ENCODE results near the gene SLC35F3.

SLC35F3 gene

DNA sequence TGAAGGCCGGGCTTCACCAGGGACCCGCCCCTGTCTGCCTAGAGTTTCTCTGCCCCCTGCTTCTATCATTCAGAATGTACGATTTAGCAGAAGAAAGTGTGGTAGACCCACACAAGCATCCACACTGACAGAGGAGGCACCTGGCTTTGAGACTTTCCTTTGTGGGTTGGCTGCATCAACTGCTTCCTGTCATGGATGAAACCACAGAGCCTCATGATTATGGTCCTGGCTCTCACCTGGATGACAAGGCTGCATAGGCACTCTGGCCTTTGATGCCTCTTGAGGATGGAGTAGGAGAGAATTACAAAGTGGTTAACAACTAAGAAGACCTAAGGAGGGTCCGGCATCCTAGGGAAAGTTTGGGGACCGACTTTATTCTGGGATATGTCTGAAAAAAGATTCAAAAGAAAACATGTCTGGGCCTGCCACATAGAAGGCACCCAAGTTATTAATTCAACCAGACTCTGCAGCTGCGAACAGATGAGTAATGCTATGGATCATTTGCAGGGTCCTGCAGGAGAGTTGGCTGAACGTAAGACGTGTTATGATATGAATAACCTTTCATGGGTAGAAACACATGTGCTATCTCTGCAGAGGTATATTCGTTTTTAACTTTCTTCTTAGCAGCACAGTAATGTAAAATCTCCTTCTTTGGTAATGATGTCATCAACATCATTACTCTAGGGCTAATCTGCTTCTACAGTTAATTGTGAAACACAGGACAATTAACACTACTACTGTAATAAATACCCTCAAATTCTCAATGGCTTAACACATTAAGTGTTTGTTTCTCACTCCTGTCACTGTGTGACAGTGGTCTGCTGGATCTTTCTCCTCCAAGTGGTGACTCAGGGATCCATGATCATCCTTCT is 136.2 kb downstream of the SLC35F3 start:
- no peak for DNase-seq (ENCODE audit: low read depth)

DNA sequence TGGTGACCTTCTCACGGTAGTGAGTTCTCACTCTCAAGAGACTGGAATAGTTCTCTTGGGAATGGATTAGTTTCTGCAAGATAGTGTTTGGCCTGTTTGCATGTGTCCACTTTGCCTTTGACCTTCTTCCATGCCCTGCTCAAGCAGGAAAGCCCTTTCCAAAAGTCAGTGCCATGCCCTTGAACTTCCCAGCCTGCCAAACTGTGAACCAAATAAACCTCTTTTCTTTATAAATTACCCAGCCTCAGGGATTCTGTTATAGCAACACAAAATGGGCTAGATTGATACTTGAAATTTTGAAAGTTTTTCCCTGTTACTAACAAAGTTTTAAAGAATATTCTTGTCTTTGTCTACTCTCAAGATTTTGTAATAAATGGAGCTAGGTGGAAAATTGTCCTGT is 139.6 kb downstream of the SLC35F3 start:
- no peak for DNase-seq (ENCODE audit: low read depth)

DNA sequence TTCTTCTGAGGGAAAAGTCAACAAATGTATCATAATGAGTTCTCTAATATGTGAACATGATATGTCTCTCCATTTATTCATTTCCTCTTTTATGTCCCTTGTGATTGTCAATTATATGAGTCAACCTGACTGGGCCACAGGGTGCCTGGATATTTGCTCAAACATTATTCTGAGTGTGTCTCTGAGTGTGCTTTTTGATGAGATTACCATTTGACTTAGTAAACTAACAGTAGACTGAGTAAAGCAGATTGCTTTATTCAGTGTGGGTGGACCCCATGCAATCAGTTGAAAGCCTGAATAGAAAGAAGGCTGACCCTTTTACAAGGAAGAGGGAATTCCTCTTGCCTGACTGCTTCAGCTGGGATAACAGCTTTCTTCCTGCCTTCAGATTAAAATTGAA is 142.6 kb downstream of the SLC35F3 start:
- peak; percentile 12 for DNase-seq (ENCODE audit: low read depth)

- no peak for DNase-seq (ENCODE audit: low read depth)
Observed at GRCh38 chr1:234062166-234062565, 157.7 kb downstream of the SLC35F3 start.

DNA sequence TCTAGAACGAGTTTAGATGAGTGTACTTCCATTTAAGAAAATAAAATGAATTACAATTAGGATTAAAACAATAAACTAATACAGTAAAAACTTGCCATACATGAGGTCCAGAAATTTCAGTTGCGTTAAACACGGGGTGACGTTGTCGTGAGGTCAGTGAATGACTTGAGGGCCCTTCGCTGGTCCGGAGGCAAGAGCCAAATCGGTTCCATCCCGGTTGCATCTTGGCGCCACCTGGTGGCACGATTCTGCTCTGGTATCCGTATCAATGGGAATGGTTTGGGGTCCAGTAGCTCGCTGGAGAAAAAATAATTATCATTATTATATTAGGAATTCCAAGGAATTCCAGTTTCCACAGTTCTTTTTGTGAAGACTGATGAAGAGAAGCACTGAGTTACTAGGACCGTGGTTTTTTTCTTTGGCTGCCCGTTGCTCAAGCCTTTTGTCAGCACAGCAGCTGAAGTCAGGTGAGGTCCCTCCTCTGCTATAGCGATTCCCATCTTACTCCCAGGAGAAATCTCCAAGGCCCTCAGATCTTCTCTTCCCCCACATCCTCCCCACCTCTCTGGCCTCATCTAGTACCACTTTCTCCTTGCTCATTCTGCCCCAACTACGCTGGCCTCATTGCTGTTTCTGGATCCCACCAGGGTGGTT is 161.4 kb downstream of the SLC35F3 start:
- peak; percentile 60 for DNase-seq (ENCODE audit: low read depth)

DNA sequence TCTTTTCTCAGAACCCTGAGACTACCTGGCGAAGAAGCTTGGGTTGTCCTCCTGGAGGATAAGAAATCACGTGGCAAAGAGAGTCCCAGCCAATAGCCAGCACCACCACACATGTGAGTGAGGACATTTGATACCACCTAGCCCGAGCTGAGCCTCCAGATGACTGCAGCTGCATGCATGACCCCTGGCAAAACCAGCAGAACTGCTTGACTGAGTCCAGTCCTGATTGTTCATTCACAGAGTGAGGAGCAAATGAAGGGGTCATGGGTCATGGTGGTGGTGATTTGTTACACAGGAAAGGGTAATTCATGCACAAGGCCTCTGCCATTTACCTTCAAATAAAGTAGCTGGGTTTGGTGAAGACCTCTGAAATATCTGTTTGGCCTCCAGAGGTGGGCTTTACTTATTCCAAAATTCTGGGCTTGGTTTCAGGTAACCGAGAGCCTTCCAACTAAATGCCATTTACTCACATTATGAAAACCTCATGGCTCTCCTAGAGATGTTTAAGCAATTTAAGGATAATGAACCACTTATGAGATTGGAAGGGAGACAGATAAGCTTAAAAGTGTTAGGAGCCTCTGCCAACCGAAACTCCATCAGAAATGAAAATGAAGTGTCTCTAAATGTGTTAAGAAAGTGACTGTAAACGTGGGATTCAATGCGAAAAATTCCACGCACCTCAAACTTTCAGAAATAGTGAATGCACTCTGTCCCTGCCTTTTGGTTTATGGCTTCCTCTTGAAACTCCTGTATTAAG is 163.3 kb downstream of the SLC35F3 start:
- no peak for DNase-seq (ENCODE audit: low read depth)

- DNase-seq (ENCODE audit: low read depth), result no peak
Observed at GRCh38 chr1:234069760-234070159, 165.3 kb downstream of the SLC35F3 start.

DNA sequence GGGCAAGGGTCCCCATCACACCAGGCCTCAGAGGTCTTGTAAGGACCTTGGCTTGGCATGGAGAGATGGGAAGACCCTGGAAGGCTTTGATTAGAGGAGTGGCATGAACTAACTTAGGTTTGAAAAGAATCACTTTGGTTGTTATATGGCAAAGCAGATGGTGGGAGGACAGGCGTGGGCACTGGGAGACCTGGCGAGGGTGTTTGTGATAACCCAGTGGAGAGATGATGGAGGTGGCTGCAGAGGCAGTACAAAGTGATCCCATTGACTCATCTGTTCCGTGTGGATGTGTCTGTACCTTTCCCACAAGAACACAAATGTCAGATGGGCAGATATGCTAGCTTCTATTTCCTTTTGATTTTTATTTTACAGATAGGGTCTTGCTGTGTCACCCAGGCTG is 168.3 kb downstream of the SLC35F3 start:
- DNase-seq (ENCODE audit: low read depth), result no peak

- DNase-seq (ENCODE audit: low read depth), result no peak
Observed at GRCh38 chr1:234078143-234078542, 173.7 kb downstream of the SLC35F3 start.

DNA sequence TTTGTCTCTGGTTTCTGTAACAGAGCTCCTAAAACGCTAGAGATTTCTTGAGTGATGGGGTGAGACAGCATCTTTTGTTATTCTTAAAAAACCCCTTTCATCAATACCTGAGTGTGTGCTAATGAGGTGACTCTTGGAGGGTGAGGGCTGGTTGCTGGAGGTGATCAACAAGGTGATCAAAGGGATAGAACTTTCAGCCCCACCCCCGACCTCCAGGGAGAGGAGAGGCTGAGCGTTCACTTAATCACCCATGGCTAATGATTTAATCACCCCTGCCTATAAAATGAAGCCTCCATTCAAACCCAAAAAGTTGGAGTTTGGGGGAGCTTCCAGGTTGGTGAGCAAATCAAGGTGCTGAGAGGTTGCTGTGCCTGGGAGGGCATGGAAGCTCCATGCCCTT is 175.4 kb downstream of the SLC35F3 start:
- no peak for DNase-seq (ENCODE audit: low read depth)

- peak; percentile 2 for DNase-seq (ENCODE audit: low read depth)
Observed at GRCh38 chr1:234083460-234083859, 179.0 kb downstream of the SLC35F3 start.

DNA sequence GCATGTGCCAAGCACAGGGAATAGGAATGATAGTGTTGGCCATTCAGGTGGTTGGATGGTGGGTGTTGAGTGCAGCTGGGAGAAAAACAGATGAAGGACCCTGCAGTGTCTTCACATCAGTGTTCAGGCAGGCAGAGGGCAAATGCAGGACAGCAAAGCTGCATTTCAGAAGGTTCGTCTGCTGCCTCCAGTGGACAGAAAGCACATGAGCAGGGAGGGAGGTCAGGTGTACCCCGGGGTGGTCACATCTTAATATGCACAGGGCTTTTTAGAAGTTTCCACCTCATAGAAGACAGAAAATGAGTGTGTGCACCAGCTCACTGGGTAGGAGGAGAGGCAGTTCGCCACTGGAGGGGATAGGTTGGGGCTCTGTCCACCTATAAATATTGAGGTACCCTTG is 184.9 kb downstream of the SLC35F3 start:
- DNase-seq (ENCODE audit: low read depth), result no peak

- DNase-seq (ENCODE audit: low read depth), result no peak
Observed at GRCh38 chr1:234090212-234091064, 186.0 kb downstream of the SLC35F3 start.

- no peak for DNase-seq (ENCODE audit: low read depth)
Observed at GRCh38 chr1:234091065-234091401, 186.6 kb downstream of the SLC35F3 start.

- DNase-seq (ENCODE audit: low read depth), result no peak
Observed at GRCh38 chr1:234091876-234092275, 187.4 kb downstream of the SLC35F3 start.

DNA sequence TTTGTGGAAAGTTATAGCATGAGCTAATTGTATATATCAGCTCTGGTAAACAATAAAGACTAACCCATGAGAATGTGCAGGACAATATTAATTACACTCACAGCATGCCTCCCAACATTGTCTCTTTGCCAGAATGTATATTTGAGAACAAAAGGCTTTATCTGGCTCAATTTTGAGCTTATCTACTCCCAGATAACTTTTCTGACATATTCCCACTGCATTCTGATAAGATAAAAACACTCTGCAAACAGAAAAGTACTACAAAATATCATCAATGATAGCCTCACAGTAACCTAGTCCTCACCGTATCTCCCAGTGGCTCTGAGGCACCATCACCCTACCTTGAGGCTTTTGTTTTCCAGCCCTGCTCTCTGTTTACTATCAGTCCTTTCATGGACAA is 188.6 kb downstream of the SLC35F3 start:
- DNase-seq (ENCODE audit: low read depth), result no peak

DNA sequence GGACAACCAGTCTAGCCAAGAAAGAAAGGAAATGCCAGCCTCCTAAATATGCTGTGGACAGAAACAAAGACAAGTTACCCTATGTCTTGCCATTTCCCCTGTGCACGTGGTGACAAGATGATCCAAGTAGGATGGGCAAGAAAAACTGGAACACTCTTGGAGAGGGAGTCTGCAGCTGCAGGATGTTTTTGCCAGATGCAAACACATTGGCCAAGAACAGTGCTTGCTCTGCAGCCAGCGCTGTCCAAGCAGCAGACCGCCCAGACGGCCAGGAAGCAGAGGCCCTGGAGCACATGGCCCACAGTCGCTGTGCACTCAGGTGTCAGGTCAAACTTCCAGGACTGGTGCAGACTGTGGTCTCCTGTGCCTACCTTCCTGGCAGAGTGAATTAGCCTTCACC is 189.3 kb downstream of the SLC35F3 start:
- no peak for DNase-seq (ENCODE audit: low read depth)

- no peak for DNase-seq (ENCODE audit: low read depth)
Observed at GRCh38 chr1:234094172-234094571, 189.7 kb downstream of the SLC35F3 start.

DNA sequence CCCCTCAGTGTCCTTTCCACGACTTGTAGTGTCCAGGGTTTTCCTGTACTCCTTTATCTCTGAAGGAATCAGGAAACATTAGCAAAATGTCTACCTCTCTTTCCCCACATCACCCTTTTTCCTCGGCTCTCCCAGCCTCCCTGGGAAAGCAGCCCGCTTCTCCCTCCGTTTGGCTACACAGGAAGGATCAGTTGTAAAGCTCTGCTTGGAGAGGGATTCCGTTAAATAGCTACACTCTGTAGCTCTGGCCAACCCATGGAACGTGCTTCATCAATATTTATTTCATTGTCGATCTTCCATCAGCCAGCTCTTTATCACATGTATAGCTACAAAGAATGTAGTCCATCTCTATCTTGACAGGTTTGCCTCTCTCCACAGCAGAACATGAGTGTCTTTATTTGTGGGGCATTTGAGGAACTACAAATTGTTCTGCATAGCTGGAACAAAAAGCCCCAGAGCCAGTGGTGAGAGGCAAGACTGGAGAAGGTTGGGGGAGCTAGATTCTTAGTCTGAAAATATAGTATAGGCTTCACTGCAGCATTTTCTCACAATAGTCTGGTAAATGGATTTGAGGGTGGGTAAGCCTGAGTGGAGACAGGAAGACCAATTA is 191.8 kb downstream of the SLC35F3 start:
- no peak for DNase-seq (ENCODE audit: low read depth)

DNA sequence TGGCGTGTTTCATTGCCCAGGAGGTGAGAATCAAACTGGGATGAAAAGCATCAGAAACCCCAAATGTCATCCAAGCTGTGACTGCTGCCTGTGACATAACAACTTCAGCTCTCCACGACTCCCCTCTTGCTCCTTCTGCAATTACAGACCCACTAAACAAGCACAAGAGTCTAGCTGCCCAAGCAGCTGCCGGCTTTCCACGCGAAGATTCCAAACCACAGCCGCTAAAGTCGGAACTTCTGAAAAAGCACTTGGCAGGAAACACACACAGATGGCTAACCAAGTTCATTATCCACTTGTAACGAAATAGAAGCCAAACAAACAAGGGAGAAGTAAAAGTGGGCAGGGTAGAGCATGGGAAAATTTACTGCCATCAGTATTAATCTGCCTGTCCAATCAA is 198.1 kb downstream of the SLC35F3 start:
- DNase-seq (ENCODE audit: low read depth), result no peak

DNA sequence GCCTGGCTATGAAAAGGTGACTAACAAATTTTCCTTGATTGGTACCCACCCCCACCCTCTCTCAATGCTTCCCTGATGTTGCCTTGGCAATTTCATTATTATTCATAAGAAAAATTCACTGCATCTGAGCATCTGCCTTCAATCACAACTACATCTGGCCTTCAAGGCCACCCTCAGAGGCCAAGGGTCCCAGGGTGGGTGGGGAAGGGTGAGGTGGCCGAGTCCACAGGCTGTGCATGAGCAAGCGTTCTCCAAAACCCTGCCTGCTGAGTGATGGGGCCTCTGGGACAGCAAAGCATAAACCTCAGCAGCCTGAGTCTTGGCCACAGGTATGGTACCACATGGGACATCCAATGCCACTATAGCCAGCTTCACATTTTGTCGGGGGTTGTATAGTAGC is 198.7 kb downstream of the SLC35F3 start:
- no peak for DNase-seq (ENCODE audit: low read depth)

- no peak for DNase-seq (ENCODE audit: low read depth)
Observed at GRCh38 chr1:234106032-234106431, 201.6 kb downstream of the SLC35F3 start.

Data from iris pigment epithelial cell (primary cell).